ENCODE results near the gene PCNX2. TPM values are rescaled to one million over a fixed set of nuclear protein-coding genes. Genes with fewer than 3 reads are reported as not detected.

The PCNX2 gene
- total and polyA plus RNA-seq, 2 of the 13 experiments (the other 11 are each of a cell fraction or from before 2014, with no cell fraction given): 0.11 to 0.42 TPM

GRCh38 chr1:232992227-232992626 is 303.3 kb downstream of the PCNX2 start (continued):
- TF ChIP-seq, protein P1, sequence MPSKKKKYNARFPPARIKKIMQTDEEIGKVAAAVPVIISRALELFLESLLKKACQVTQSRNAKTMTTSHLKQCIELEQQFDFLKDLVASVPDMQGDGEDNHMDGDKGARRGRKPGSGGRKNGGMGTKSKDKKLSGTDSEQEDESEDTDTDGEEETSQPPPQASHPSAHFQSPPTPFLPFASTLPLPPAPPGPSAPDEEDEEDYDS (CRISPR knock-in tag; IDR thresholded peaks at IDR 0.05): no peak
- TF ChIP-seq MTF2 (CRISPR knock-in tag; IDR thresholded peaks at IDR 0.05; ENCODE audit: borderline replicate concordance): no peak

DNA sequence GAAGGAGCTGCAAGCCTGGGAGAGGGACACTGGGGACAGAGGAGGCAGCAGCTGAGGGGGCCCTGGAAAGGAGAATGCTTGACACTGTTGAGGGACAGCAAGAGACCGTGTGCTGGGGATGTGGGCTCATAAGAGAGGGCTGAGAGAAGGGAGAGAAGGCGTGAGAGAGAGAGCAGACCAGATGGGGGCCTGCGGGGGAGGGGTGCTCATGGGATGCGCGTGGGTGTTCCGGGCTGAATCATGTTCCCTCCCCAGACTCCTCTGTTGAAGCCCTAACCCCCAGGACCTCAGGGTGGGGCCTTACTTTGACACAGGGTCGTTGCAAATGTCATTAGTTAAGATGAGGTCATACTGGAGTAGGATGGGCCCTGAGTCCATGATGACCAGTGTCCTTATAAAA is 304.3 kb downstream of the PCNX2 start:
- Histone ChIP-seq H3K4me3 (replicated peaks in 1 of 3; ENCODE audit: insufficient read depth in 1 of 3, low read depth in 2 of 3, low read length in 3 of 3) (no peak overlapping the region), H3K27ac (ENCODE audit: extremely low read length, insufficient read depth, low read length) (no peak overlapping the region), H3K36me3 (replicated peaks in 1 of 2; ENCODE audit: control insufficient read depth in 1 of 2, insufficient read depth in 2 of 2, low read length in 2 of 2) (no peaks in the 10 kb centered on the region), H3K79me2 (ENCODE audit: insufficient read depth, low read length) (no peaks in the 10 kb centered on the region), H3K4me1 (ENCODE audit: insufficient read depth, low read length) (no peaks in the 10 kb centered on the region), H3K9me3 (ENCODE audit: low read length) (peaks cover 17% of the 10 kb centered on the region), H4K20me1 (ENCODE audit: insufficient read depth, low read length) (no peaks in the 10 kb centered on the region), H3K4me2 (ENCODE audit: low read depth, low read length) (no peak overlapping the region), H2AFZ (ENCODE audit: low read length) (no peak overlapping the region), H3K27me3 (ENCODE audit: control insufficient read depth in 1 of 2, insufficient read depth in 2 of 2, low read length in 2 of 2) (no peaks in the 10 kb centered on the region), H3K9ac (ENCODE audit: insufficient read depth, low read depth, low read length) (no peak overlapping the region)
- TF ChIP-seq ATF7 (IDR thresholded peaks at IDR 0.05): peak; percentile 37; the same call in 1 of the 2 replicates
- no peak for TF ChIP-seq ATF7 (CRISPR knock-in tag; IDR thresholded peaks at IDR 0.05)
- no peak for TF ChIP-seq RELA (CRISPR knock-in tag; IDR thresholded peaks at IDR 0.05)
- DNase-seq (ENCODE audit: low spot score) (no peak), FAIRE-seq (no peak), ATAC-seq (no peak)
- ChIA-PET POLR2A (no interaction called here), CTCF (ENCODE audit: low intra/inter-chr PET ratio, low total read pairs) (no interaction called here)
- in situ Hi-C loops (cut with HindIII; ENCODE audit: extremely low pct_ligation_motif_present, low pct_unique_long_range_greater_than_20kb) (no loop called here), intact Hi-C loops (cut with micrococcal nuclease; ENCODE audit: unreplicated experiment) (no loop called here)
- no TSS peak for BruUV-seq (replicated peaks)
- 27% methylated on average over 7 of the region's 7 CpGs for WGBS (ENCODE audit: low lambda C conversion rate)

GRCh38 chr1:232990176-232991128 is 305.1 kb downstream of the PCNX2 start:
- POLR2A ChIA-PET: no interaction called here
- Histone ChIP-seq H3K79me2 (ENCODE audit: insufficient read depth, low read length) (no peaks in the 10 kb centered on the region), H2AFZ (ENCODE audit: low read length) (no peak overlapping the region), H3K27me3 (ENCODE audit: control insufficient read depth in 1 of 2, insufficient read depth in 2 of 2, low read length in 2 of 2) (no peaks in the 10 kb centered on the region), H3K4me3 (replicated peaks in 1 of 3; ENCODE audit: insufficient read depth in 1 of 3, low read depth in 2 of 3, low read length in 3 of 3) (no peak overlapping the region), H3K9me3 (ENCODE audit: low read length) (peaks cover 17% of the 10 kb centered on the region), H4K20me1 (ENCODE audit: insufficient read depth, low read length) (no peaks in the 10 kb centered on the region), H3K4me1 (ENCODE audit: insufficient read depth, low read length) (no peaks in the 10 kb centered on the region), H3K9ac (ENCODE audit: insufficient read depth, low read depth, low read length) (no peak overlapping the region), H3K27ac (ENCODE audit: extremely low read length, insufficient read depth, low read length) (no peak overlapping the region), H3K36me3 (replicated peaks in 1 of 2; ENCODE audit: control insufficient read depth in 1 of 2, insufficient read depth in 2 of 2, low read length in 2 of 2) (no peaks in the 10 kb centered on the region), H3K4me2 (ENCODE audit: low read depth, low read length) (no peak overlapping the region)
- DNase-seq (ENCODE audit: low spot score): no peak
- WGBS (ENCODE audit: low lambda C conversion rate): 38% methylated on average over 9 of the region's 20 CpGs
- no TSS peak for BruUV-seq (replicated peaks)
- FAIRE-seq: no peak
- in situ Hi-C loops (cut with HindIII; ENCODE audit: extremely low pct_ligation_motif_present, low pct_unique_long_range_greater_than_20kb): no loop called here
- CTCF ChIA-PET (ENCODE audit: low intra/inter-chr PET ratio, low total read pairs): no interaction called here
- intact Hi-C loops (cut with micrococcal nuclease; ENCODE audit: unreplicated experiment): no loop called here
- no peak; the same call in 2 of the 3 replicates for ATAC-seq
- TF ChIP-seq, protein P2, sequence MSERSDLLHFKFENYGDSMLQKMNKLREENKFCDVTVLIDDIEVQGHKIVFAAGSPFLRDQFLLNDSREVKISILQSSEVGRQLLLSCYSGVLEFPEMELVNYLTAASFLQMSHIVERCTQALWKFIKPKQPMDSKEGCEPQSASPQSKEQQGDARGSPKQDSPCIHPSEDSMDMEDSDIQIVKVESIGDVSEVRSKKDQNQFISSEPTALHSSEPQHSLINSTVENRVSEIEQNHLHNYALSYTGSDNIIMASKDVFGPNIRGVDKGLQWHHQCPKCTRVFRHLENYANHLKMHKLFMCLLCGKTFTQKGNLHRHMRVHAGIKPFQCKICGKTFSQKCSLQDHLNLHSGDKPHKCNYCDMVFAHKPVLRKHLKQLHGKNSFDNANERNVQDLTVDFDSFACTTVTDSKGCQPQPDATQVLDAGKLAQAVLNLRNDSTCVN (CRISPR knock-in tag; IDR thresholded peaks at IDR 0.05; ENCODE audit: borderline replicate concordance): no peak
- TF ChIP-seq RAD21 (CRISPR knock-in tag; IDR thresholded peaks at IDR 0.05) (no peak), CTCF (CRISPR knock-in tag; IDR thresholded peaks at IDR 0.05) (no peak), ATF7 (IDR thresholded peaks at IDR 0.05) (no peak), ATF7 (CRISPR knock-in tag; IDR thresholded peaks at IDR 0.05) (no peak)
- TF ChIP-seq, protein P3, sequence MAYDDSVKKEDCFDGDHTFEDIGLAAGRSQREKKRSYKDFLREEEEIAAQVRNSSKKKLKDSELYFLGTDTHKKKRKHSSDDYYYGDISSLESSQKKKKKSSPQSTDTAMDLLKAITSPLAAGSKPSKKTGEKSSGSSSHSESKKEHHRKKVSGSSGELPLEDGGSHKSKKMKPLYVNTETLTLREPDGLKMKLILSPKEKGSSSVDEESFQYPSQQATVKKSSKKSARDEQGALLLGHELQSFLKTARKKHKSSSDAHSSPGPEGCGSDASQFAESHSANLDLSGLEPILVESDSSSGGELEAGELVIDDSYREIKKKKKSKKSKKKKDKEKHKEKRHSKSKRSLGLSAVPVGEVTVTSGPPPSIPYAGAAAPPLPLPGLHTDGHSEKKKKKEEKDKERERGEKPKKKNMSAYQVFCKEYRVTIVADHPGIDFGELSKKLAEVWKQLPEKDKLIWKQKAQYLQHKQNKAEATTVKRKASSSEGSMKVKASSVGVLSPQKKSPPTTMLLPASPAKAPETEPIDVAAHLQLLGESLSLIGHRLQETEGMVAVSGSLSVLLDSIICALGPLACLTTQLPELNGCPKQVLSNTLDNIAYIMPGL (CRISPR knock-in tag; IDR thresholded peaks at IDR 0.05; ENCODE audit: borderline replicate concordance in 1 of 2, low read depth in 1 of 2): no peak
